Measurements from ENCODE around the gene SLC9C1. TPM values are rescaled to one million over a fixed set of nuclear protein-coding genes. Genes with fewer than 3 reads are reported as not detected.

Gene SLC9C1
- total RNA-seq, 1 experiment from 2014 or later: not detected

DNA sequence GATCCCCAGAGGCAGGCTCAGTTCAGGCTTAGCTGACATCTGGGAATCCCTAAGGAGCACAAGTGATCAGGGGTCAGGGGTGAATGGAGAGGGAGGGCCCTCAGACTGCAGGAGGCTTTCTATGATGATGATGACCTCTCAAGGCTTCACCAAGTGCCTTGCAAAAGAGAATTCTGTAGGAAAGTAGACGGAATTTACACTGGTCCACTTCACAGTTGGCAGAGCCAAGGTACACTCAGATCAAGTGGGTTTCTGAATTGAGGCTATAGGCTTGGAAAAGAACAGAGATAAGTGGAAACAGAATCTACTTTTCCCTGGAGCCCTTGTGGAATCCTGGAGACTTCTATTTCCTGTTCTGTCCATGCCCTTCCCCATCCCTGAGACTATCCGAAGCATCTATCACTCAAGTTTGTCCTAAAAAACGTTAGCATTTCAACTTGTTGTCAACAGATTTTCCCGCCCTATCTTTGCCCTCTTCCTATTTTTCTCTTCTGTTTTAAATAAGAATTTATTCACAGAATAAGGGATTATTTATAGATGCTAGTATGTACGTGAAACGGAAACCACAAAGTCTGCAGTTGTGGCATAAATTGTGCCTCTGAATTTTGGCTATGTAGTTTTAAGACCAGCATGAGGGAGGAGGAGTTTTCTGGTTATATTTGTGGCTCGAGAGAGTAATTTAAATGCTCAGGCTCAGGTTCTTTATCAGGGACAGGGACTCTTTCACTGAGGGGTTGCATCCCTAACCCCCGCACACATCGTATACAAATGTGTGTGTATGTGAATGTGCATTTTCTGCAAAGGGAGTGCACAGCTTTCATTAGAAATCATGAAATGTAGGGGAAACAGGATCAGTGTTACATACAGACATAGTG is 173.8 kb downstream of the SLC9C1 start:
- TF ChIP-seq, protein P1, sequence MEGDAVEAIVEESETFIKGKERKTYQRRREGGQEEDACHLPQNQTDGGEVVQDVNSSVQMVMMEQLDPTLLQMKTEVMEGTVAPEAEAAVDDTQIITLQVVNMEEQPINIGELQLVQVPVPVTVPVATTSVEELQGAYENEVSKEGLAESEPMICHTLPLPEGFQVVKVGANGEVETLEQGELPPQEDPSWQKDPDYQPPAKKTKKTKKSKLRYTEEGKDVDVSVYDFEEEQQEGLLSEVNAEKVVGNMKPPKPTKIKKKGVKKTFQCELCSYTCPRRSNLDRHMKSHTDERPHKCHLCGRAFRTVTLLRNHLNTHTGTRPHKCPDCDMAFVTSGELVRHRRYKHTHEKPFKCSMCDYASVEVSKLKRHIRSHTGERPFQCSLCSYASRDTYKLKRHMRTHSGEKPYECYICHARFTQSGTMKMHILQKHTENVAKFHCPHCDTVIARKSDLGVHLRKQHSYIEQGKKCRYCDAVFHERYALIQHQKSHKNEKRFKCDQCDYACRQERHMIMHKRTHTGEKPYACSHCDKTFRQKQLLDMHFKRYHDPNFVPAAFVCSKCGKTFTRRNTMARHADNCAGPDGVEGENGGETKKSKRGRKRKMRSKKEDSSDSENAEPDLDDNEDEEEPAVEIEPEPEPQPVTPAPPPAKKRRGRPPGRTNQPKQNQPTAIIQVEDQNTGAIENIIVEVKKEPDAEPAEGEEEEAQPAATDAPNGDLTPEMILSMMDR (conservative IDR thresholded peaks at IDR 0.05; ENCODE audit: low read depth, low read length): no peak
- no peak for TF ChIP-seq EZH2phosphoT487 (IDR thresholded peaks at IDR 0.05; ENCODE audit: borderline replicate concordance, low read length)
- TF ChIP-seq EZH2 (IDR thresholded peaks at IDR 0.05; ENCODE audit: low read length, unreplicated experiment): no peak
- ChIA-PET CTCF (no interaction called here), POLR2A (ENCODE audit: unreplicated experiment) (no interaction called here)
- H3K27ac ChIP-seq (ENCODE audit: low read length): no peak overlapping the region
- H3K9ac ChIP-seq (ENCODE audit: low read length): no peak overlapping the region
- no TSS peak for BruUV-seq (replicated peaks)
- H3F3A ChIP-seq (ENCODE audit: low read length, unreplicated experiment): no peaks in the 10 kb centered on the region
- no peaks in the 10 kb centered on the region for H3K9me3 ChIP-seq (ENCODE audit: low read length)
- H2AFZ ChIP-seq (ENCODE audit: low read length): no peak overlapping the region
- H3K9me2 ChIP-seq (replicated peaks; ENCODE audit: low read length): no peaks in the 10 kb centered on the region
- H3K4me2 ChIP-seq (ENCODE audit: low read length): no peak overlapping the region
- ATAC-seq (no peak), DNase-seq (no peak)
- H3K4me3 ChIP-seq (ENCODE audit: low read length): no peak overlapping the region
- no peaks in the 10 kb centered on the region for H3K27me3 ChIP-seq (ENCODE audit: low read length)
- H4K20me1 ChIP-seq (ENCODE audit: low read length): no peaks in the 10 kb centered on the region
- no peaks in the 10 kb centered on the region for H3K79me2 ChIP-seq (ENCODE audit: low read length)
- peaks cover 21% of the 10 kb centered on the region; the same call in 1 of the 2 replicates for H3K36me3 ChIP-seq (ENCODE audit: low read depth, low read length)
- intact Hi-C loops (cut with micrococcal nuclease): no loop called here
- no peaks in the 10 kb centered on the region for H3K4me1 ChIP-seq (ENCODE audit: insufficient read depth, low read length)

DNA sequence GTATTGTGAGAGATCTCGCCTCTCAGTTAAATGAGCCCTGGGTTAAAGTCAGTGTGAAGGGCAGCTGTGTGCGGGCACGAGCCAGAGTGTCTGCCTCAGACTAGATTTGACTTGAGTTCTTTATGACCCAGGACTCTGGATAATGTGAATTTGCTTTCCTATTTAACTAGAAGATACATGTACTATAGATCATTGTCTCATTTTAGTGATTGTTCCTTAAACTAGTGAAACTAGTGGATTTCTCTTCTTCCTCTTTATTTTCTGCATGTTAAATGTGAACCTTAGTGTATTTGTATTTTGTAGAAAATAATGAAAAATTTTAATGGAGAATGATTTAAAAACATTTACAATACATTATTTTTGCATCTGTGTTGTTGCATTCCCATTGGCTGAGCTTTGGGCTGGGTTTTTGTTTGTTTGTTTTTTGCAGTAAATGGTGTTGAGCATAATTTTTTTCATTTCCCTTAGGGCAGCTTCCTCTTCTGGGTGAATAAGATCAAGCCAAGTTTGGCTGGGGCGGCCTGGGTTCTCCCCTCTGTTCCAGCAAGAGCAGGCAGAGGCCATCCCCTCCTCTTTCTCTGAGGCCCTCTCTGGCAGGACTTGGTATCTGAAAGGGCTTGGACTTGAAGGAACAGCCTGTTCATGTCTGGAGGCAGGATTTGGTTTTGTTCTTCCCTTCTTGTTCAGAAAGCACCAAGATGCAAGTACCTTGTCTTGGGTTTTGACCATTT is 176.0 kb downstream of the SLC9C1 start:
- H3K4me3 ChIP-seq (ENCODE audit: low read length): no peak overlapping the region
- ATAC-seq: peak; percentile 37; the same call in 1 of the 2 replicates
- no peak for DNase-seq
- H4K20me1 ChIP-seq (ENCODE audit: low read length): no peaks in the 10 kb centered on the region
- TF ChIP-seq, protein P1 (conservative IDR thresholded peaks at IDR 0.05; ENCODE audit: low read depth, low read length): 0 out of 2 replicates have a peak, but pooled peaks have one; percentile 15
- no peak for TF ChIP-seq EZH2phosphoT487 (IDR thresholded peaks at IDR 0.05; ENCODE audit: borderline replicate concordance, low read length)
- peaks cover 32% of the 10 kb centered on the region for H3K36me3 ChIP-seq (ENCODE audit: low read depth, low read length)
- H3K4me1 ChIP-seq (ENCODE audit: insufficient read depth, low read length): no peaks in the 10 kb centered on the region
- H3K79me2 ChIP-seq (ENCODE audit: low read length): no peaks in the 10 kb centered on the region
- no TSS peak for BruUV-seq (replicated peaks)
- H2AFZ ChIP-seq (ENCODE audit: low read length): no peak overlapping the region
- no peaks in the 10 kb centered on the region for H3F3A ChIP-seq (ENCODE audit: low read length, unreplicated experiment)
- intact Hi-C loops (cut with micrococcal nuclease): no loop called here
- ChIA-PET POLR2A (ENCODE audit: unreplicated experiment) (interaction anchor here (0.6 kb wide), 1 partner anchor 441 kb away, joined by 3 read pairs; no protein-coding TSS in a partner anchor), CTCF (no interaction called here)
- H3K27me3 ChIP-seq (ENCODE audit: low read length): no peaks in the 10 kb centered on the region
- no peak overlapping the region for H3K27ac ChIP-seq (ENCODE audit: low read length)
- no peaks in the 10 kb centered on the region for H3K9me3 ChIP-seq (ENCODE audit: low read length)
- no peaks in the 10 kb centered on the region for H3K9me2 ChIP-seq (replicated peaks; ENCODE audit: low read length)
- H3K4me2 ChIP-seq (ENCODE audit: low read length): no peak overlapping the region
- no peak overlapping the region for H3K9ac ChIP-seq (ENCODE audit: low read length)
